Fibroblast of the aortic adventitia (primary cell): ENCODE measurements around the gene SAMD9L. TPM values are rescaled to one million over a fixed set of nuclear protein-coding genes. Genes with fewer than 3 reads are reported as not detected.
A peak's percentile ranks its signal among the peaks of the same experiment; 100 is the strongest.

ENCODE experiments used
- DNase-seq: peaks from one replicate; pipeline ENCODE4 v3.0.0-alpha.2; 2010; ENCODE audit warnings: low read depth
- H3K4me3 ChIP-seq: 2 replicates; pipeline ENCODE4 v1.5.1; 2011; ENCODE audit warnings: low read depth, mild to moderate bottlenecking, control low read depth, low read length, moderate library complexity
- total RNA-seq: library from RNA; depleted of rRNA; stranded (reverse); fragments of >200 nt; gene quantifications from 2 replicates; pipeline ENCODE4 v1.2.3, GENCODE V29; 2012; ENCODE audit warnings: low replicate concordance
- TF ChIP-seq, protein P1 (sequence below): IDR thresholded peaks from 2 replicates; pipeline ENCODE4 v1.5.1; 2011; ENCODE audit warnings: mild to moderate bottlenecking, low read length, control low read depth, inconsistent platforms; ENCODE audit not compliant: insufficient read depth

Gene SAMD9L
- total RNA-seq, 1 donor: 22.6 TPM

DNA sequence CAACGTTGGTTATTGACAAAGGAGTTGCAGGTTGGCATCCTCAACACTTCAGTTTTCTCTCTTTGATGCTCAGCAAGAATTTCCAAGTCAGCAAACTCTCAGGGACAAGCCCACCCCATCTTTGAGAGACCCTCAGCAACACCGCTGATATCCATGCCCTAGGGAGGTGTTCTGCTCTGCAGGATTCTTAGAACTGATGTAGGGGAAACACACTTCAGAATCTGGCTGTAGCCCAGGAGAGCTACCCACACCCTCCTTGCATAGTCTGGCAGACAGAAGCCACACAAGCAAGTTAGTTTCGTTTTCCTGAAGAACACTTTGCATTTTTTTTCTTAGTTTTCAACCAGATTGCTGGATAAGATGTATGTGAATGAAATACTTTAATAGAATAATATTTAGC lies 822 bp downstream of the SAMD9L start:
- TF ChIP-seq, protein P1, sequence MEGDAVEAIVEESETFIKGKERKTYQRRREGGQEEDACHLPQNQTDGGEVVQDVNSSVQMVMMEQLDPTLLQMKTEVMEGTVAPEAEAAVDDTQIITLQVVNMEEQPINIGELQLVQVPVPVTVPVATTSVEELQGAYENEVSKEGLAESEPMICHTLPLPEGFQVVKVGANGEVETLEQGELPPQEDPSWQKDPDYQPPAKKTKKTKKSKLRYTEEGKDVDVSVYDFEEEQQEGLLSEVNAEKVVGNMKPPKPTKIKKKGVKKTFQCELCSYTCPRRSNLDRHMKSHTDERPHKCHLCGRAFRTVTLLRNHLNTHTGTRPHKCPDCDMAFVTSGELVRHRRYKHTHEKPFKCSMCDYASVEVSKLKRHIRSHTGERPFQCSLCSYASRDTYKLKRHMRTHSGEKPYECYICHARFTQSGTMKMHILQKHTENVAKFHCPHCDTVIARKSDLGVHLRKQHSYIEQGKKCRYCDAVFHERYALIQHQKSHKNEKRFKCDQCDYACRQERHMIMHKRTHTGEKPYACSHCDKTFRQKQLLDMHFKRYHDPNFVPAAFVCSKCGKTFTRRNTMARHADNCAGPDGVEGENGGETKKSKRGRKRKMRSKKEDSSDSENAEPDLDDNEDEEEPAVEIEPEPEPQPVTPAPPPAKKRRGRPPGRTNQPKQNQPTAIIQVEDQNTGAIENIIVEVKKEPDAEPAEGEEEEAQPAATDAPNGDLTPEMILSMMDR: no peak
- peak overlapping the region; percentile 69 for H3K4me3 ChIP-seq
- DNase-seq: peak; percentile 70

DNA sequence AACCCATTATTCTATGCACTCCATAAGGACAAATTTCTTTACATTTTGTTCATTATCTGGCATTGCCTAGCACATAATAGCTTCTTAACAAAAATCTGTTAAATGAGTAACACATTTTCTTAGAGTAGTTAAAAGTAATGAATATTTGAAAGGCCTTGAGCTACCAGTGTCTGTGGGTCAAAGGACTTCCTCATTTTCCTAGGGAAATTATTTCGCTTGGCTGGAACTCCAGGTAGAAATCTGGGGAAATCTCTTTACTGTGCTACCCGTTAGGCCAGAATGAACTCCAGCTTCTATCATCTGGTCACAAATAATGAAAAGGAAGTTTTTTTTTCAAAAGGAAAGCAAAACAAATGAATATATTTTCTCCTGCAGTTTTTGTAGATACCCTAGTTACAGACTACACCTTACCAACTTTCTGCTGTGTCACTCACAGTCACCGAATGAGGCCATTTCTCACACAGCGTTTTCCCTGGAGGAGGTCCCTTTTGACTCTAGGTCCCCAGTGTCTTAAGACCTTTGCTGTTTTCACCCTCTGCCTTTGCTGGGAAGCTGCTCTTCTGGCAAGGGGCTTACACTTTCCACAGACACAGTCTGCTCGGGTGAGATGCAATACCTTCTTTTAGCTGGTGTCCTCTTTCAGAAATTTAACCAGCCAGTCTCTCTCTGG lies 1.6 kb downstream of the SAMD9L start:
- TF ChIP-seq, protein P1: no peak
- peak; percentile 22 for DNase-seq
- peak overlapping the region; percentile 69 for H3K4me3 ChIP-seq

DNA sequence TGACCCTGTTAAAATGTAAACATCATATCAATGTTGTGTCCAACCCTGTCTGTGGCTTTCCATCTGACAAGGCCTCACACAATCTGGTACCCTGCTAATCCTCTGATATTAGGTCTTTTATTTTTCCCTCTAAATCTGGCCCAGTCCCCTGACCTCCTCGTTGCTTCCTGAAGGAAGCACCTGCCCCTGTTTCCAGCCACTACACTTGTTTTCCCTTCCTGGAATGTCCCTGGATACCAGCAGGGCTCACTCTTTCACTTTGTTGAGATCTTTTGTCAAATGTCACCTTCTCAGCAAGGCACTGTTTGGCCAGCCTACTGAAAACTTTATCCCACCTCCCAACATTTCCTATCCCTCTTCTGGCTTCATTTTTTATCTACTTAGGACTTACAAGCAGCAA lies 2.1 kb downstream of the SAMD9L start:
- DNase-seq: no peak
- no peak overlapping the region for H3K4me3 ChIP-seq
- TF ChIP-seq, protein P1: no peak

DNA sequence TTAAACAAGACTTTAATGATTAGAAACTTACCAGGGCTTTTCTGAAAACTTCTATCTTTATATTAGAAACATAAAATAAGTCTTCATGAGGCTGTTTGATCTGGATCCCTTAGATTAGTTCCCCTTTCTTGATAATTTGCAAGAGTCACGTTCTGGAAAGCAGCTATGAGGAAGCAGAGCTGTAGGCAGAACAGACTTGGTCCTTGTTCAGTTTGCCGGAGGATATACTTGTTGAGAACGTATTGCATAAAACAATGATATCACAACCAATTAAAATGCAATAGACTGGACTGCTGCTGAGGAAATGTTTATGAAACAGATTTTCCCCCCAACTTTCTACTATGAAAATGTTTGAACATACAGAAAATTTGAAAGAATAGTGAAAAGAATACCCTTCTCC lies 2.8 kb downstream of the SAMD9L start:
- TF ChIP-seq, protein P1: no peak
- no peak for DNase-seq
- H3K4me3 ChIP-seq: no peak overlapping the region

DNA sequence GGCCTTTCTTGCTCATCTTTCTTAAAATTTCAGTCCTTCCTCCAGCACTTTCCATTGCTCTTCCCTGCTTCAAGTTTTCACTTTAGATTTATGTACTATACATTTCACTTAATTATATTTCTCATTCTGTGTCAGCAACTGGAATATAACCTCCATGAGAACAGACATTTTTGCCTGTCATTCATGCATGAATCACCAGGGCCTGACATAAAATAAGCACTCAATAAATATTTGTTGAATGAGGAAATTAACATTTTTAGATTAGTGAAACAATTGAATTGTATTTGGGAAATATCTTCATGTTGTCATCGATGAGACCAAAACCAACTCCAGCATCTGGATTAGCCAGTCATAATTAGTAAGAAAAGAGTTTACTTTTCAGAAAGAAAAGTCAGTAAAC lies 6.1 kb downstream of the SAMD9L start:
- no peak for DNase-seq
- TF ChIP-seq, protein P1: no peak

DNA sequence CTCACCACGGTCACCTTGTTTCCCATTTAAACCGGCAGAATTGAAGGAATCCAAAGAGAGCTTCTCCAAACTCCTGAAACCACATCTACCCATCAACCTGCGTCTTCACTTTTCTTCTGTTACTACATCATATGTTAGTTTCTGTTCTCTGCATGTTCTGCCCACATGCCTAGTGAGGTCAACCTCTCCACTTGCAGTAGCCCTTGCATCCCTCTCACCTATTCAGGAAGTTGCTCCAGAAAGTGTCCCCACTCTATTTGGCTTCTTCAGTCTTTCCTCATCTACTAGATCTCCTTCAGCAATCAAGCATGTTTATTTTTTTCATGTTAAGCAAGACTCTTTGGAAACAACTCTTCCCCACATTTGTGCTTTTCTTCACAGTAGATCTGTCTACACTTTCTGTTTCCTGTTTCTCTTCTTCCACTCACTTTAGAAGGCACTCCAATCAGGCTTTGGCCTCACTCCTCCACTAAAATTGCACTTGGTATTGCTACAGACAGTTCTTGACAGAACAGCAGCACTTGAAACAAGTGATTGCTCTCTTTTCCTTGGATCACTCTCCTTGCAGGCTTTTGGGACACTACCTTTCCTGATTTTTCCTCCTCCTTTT lies 7.5 kb downstream of the SAMD9L start:
- DNase-seq: no peak
- TF ChIP-seq, protein P1: no peak
- H3K4me3 ChIP-seq: no peak overlapping the region

More for the DNA sequence above, 6.1 kb downstream of the SAMD9L start:
- H3K4me3 ChIP-seq: no peak overlapping the region

DNA sequence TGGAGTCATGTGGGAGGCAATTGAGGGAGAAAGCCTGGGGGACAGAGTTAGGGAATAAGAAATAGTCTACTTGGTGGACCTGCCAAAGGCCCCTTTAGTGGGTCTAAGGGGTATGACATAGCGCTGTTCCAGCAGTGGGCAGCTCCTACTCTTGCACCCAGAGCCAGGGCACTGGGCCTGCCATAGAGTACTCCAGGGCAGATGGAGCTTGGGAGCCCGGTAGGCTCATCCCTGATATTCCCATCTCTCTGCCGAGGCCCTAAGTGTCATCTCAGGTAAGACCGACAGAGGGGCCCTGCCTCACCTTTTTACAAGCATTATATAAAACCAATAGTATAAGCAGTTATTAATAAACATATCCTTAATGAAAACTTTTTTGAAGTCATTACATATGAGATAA lies 9.6 kb downstream of the SAMD9L start:
- TF ChIP-seq, protein P1: no peak
- no peak for DNase-seq
- H3K4me3 ChIP-seq: no peak overlapping the region
